GM19372 (cell line): ENCODE data around the gene PTPRG.

Source experiments
- ATAC-seq: cut with Tn5 transposase; IDR thresholded peaks from one replicate; pipeline ENCODE4 v1.9.1; 2021; ENCODE audit warnings: mild to moderate bottlenecking, low read depth, moderate library complexity; ENCODE audit not compliant: unreplicated experiment

The PTPRG gene

DNA sequence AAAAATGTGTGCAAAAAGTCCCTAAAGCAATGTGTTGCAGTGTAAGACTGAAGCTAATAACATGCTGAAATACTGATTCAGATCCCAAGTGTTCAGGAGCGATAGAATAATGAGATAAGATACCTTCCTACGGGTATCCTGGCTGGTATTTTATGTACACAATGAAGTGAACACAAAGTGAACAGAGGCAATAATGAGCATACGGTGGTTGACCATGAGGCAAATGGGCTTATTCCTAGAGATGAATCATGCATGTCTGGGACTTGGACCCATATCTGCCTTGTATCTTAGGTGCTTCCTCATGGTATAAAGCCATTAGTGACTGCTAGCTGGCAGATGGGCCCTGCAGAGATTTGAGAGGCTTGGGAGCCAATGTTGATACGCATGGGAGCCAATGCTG lies 21.5 kb downstream of the PTPRG start:
- ATAC-seq: no peak

DNA sequence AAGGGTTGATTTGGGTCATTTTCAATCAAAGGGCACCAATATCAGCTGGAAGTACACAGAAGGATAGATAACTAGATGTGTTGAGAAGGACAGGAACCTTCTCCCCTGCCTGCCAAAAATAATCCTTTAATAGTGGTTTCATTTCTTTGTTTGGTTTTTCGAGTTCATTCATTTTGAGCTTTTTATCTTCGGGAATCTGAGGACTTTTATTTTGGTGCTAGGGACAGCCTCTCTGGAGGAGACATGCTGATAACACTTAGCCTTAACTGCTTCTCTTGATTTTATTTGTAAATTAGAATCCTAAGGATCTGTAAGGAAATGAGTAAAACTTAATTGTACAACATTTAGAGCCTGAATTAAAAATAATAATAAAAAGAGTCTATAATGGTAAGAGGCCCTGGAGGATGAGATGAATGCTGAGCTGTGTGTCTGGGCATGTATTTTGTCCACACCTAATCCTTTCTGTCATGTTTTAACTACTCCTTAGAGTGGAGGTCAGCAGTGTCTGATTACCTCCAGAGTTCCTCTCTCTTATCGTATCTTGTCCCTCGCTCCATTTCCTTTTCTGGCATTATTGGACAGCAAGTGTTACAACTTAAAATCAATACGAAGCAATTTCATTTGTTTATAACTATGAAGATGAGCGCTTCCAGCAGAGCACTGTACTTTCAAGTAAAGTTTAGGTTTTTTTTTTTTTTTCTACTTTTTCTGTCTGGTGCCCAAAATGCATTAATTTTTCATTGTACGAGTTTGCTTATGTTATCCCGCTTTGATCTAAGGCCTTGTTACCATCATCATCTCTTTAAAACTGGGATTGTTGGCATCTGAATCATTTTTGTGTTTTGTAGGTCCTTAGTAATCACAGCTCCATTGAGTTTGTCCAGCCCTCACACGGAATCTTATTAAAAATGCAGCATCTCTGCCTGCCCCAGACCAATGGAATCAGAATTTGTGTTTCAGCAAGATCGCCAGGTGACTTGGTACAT lies 22.8 kb downstream of the PTPRG start:
- ATAC-seq: no peak

DNA sequence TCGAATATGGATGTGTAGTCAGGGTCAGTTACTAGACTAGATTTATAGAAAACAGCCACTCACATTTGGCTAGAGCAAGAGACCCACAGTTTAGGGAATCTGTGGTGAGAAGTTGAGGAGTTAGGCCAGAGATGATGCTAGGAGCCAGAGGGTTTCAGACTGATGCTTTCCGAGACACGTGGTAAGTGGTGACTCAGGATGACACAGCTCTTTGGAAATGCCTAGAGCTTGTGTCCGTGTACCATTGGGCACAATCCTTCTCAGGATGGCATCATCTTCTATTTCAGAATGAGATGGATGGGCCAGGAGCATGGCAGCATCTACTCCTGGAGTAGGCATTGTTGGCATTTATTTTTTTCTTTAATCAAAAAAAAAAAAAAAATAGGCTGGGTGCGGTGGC lies 28.5 kb downstream of the PTPRG start:
- no peak for ATAC-seq

DNA sequence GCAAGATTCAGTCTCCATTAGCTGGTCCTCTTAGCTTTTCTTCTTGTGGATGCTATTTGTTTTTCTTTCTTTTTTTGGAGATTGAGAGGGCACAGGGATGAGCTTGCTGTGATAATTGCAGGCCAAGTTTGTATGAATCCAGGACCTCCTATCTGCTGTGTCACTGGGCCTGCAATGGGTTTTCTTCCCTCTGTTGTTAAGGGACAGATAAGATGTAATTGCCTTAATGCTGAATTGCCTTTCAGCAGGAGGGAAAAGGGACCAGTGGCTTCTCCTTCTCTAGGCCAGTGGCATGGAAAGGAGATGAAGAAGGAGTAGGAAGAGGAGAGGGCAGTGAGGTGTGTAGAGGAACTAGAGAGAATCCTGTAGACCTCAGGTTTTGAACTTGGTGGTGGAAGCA lies 29.9 kb downstream of the PTPRG start:
- no peak for ATAC-seq

DNA sequence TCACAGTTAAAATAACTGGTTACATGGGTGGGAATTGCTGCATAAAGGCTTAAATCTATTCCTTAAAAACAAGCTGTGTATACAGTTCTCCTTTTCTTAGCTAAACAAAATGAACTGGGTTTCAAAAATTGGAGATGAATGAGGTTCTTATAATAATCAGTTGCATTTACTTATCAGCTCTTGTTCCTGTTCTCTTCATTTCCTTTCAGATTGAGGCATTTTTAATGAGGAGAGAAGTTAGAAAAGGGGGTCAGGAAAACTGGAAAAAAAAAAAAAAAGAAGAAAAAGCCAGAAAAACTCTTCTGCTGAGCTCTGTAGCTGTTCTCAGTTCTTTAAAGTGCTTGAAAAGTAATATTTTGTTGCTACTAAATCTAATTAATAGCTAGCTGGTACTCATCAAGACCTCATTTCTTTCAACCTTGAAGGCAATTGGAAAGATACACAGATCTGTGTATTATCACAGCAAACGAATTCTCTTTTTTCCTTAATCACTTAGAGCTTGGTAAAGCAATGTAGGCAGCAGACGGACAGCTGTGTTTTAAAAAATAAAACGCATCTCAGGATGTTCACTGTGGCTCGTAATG lies 32.2 kb downstream of the PTPRG start:
- ATAC-seq: no peak

DNA sequence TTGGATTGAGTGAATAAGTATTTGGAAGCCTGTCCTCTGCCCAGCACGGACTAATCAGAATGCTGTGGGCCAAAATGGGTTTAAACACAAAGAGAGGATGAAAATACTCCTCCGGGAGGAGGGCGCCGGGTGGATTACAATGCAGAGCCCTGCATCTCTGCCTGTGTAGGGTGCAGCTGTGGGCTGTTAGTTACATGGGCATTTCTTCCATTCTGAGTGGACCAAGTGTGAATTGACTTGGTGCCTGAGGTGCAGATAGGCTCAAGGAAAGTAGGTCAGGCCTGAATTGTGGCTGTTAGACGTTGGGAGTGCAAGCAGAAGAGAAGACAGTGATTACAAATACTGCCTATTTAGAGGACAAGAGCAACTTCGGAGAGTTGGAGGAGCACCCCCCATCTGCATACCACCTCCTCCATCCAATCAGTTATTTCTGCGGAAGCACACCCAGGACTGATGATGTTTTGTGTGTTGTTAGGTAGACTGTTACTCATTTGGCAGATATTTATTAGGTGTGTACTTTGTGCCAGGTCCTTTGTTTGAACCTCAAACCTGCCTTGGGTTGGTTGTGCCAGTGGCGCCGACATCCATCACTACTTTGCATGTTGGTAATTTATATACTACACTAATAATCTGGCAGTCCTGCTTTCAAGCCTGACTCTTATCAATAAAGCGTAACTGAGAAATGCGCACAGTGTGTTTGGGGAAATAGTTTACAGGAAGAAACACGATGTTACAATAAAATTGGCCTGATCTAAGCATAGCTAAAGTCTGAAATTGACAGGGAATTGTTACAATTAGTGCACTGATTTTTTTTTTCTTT lies 33.0 kb downstream of the PTPRG start:
- ATAC-seq: no peak

DNA sequence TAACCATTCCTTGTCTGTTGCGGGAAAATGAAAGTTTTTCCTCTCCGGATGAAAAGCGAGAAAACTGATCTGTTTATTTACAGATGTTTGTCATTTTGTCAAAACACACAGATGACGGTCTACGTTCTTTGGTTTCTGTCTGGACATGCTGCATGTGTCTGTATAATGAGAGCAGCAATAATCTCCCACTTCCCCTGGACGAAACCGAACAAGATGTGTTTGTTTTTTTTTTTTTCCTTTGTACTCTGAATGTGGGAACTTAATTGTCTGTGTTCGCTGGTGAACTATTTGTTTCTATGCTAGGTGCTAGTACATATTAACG lies 33.6 kb downstream of the PTPRG start:
- no peak for ATAC-seq

DNA sequence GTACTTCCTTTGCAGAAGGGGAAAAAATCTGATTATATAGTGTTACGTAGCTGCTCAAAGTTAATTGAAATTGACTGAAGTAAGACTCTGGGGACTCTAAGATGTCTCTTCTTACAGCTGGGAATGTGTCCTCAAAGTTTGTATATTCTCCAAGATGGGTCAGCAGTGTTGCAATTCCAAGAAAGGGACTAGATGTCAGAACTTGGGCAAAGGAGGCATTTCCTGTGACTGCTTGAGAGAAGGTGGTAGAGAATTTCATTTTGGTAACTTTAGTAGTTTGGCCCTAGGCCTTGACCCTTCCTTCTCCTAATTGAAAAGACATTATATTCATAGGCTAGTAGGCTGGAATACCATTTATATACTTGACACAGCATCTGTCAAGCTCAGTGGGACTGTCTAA lies 33.9 kb downstream of the PTPRG start:
- no peak for ATAC-seq

DNA sequence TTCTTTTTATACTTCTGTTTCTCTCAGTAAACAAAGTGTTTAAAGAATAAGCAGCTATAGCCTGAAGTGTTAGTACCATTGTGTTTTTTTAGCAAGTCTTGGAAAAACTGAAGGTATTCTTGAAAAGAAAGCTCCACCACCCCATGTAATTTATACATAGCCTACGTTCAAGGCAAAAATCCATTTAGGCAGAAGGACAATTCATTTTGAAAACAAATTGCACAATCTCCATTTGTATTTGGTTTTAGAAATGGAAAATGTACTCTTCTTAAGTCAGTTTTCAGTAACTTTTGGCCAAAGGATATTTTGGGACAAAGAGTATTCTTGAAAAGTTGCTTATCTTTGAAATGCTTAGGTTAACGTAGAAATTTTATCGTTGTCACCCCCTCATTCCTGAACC lies 34.5 kb downstream of the PTPRG start:
- ATAC-seq: no peak

DNA sequence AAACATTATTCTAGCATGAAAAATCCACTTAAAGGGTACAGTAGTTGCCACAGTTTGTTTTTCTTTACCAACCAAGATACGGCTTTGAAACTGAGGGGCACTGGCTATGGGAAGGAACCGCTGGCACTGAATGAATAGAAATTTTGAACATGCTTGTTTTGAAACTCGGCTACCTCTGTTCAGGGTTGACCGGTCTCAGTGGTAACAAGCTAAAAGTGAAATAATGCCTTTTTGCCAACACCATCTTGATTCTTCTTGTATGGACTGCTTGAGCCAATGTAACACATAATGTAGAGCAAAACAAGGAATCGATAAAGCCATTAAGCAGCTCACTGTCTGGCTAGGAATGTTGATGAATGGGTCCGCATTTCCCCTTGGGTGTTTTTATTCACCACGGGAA lies 36.5 kb downstream of the PTPRG start:
- no peak for ATAC-seq

DNA sequence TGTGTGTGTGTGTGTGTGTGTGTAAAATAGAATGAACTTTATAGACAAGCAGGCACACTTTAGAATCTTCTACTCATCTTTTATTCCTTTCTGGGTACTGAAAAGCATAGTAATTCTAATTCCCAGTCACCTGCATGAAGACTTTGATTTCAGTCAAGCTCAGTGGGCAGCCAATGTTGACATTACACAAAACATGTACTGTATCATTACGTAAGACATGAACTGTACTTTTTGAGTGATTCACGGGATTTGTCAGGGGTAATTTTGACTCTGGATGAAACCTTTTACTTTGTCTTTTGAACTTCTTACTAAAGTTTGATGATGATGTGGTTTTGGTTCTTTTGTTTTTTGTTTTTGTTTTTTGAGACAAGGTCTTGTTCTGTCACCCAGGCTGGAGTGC lies 38.8 kb downstream of the PTPRG start:
- ATAC-seq: no peak

DNA sequence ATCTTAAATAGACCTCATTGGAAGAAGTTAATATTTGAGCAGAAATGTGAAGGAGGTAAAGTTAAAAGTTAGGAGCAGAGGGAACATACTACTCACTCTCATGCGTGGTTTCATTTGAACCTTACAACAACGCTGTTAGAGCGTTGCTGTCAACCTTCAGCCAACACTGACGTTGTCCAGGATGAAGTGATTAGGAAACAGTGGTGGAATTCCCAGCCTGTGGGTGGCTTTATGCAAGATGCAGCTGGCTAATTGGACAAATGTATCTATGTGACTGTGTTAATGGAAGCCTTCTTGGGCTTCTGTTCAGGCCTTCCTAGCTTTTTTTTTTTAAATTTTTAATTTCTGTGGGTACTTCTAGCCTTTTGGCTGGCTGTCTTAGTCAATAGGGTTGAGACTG lies 40.5 kb downstream of the PTPRG start:
- no peak for ATAC-seq

DNA sequence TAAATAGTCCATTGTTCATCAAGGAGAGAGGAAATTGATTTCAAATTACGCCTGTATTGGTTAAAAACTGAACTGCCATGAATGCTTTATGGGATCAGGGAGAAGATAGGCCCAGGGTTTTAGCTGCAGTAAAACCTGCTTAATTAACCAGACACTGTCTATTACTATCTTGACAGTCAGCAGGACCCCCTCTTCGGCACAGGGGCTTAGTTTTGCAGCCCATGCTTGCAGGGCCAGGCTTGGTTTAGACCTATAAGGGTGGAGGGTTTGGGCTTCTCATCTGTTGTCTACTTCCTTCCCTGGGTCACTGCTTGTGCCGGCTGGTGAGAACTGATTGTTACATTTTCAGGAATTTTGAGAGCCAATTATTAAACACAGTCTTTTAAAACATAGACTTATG lies 41.1 kb downstream of the PTPRG start:
- ATAC-seq: no peak

DNA sequence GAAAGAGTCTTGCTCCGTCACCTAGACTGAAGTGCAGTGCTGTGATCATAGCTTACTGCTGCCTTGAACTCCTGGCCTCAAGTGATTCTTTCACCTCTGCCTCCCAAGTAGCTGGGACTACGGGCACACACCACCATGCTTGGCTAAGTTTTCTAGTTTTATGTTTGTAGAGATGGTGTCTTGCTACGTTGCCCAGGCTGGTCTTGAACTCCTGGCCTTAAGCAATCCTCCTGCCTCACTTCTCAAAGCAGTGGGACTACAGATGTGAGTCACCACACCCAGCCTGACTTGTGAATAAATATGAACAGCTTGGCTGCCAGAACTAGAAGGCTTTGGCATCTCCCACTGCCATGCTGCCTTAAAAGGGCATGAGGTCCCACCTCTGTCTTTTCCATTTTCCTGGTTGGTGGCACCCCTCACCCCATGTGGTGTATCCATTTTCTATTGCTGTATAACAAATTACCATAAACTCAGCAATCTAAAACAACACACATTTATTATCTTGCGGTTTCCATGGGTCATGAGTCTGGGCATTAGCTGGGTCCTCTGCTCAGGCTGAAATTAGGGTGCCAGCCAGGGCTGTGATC lies 44.3 kb downstream of the PTPRG start:
- ATAC-seq: no peak

DNA sequence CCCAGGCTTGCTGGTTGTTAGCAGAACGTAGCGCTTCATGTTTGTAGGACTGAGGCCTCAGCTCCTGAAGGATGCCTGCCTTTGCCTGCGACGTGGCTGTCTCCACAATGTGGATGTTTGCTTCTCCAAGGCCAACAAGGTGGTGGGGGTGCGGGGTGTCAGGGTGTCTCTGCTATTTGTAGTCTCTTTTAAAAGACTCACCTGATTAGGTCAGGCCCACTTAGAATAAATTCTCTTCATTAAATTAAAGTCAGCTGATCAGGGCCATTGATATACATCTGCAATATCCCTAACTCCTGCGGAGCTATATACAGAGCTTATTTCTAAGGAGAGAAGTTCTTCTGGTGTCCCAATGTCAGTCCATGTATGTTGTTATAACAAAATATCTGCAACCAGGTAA lies 44.8 kb downstream of the PTPRG start:
- no peak for ATAC-seq

DNA sequence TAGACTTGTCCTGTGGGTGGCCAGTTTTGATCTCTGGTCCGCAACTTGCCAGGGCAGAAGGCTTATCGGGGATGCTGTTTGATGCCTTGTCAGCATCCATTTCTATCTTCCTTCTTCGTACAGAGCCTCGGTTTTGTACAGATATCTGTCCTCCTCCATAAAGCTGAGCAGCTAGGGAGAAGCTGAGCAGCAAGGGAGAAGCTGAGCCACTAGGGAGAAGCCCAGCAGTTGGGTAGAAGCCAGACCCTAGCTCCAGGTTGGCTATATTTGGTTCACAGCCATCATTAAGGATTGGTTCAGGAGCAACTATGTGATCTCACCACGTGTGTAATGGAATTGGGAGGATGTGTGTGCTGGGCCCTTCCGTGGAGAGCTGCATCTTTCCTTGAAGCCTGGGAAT lies 46.7 kb downstream of the PTPRG start:
- ATAC-seq: no peak

DNA sequence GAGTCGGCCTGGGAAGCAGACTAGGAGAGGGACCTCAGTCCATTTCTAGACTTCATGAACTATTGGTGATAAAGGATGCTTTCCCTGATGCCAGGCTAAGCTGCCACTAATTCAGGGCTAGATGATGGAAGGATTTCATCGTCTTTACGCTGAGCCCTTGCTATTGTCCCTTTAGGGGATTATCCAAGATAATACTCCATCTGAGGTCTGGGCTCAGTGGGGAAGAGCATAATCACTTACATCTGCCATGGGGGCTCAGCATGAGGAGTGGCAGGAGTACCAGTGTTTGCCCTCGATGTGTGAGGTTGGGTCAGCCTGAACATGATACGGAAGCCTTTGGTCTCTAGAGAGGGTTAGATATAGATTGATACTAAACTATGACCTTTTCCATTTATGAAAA lies 47.3 kb downstream of the PTPRG start:
- ATAC-seq: no peak

DNA sequence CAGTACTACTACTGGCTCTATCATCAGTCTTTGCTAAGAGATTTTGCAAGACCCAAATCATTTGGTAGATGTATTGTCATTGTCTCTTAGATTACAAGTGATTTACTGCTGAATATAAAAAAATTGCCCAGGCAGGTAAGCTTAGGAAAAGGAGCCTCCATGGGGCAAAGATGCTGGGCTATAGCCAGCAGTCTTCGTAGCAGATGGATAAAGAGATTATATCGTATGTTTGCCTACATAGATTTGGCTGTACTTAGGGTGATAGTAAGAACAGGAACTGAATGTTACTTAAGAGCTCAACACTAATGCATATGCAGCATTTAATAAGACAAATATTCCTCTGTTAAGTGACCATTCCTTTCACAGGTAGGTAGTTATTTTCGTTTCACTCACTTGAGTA lies 48.9 kb downstream of the PTPRG start:
- no peak for ATAC-seq

DNA sequence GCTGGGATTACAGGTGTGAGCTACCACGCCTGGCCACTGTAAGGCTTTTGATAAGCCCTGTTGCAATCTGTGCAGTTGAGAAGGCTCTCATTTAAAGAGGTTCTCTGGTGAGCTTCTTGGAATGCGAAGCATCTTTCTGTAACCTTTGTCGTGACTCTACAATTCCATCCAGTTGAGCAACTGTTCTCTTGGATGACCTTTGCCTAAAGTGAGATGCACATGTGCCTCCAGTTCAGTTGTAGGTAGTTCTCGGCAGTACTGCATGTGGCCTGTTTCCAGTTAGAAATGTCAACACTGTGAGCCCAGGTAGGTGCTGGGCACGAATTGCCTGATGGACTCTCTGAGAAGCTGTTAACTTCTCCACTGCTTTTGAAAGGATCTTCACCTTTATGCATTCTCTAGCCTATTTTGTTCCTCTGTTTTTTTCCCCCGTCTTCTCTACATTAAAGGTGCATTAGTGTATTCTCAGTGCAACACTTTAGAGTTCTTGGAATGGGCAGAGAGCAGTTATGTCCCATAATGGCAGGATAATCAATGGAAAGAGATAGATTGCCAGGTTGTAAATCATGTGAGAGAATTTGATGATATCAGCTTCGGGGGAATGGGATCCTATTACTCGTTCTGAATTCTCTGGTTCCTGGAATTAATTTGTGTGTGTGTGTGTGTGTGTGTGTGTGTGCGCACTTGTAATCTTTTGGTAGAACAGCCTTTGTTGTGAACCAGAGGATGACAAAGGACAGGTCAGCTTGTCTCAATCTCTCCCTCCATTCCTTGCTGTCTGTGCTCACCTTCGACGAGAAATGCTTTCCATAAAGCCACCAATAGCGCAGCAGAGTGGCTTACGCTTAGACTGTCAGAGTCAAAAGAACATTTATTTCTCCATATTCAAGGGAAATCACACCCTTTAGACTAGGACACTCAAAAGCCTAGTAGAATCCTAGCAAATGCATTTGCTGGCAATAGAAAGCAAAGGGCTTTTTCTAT lies 51.1 kb downstream of the PTPRG start:
- no peak for ATAC-seq

DNA sequence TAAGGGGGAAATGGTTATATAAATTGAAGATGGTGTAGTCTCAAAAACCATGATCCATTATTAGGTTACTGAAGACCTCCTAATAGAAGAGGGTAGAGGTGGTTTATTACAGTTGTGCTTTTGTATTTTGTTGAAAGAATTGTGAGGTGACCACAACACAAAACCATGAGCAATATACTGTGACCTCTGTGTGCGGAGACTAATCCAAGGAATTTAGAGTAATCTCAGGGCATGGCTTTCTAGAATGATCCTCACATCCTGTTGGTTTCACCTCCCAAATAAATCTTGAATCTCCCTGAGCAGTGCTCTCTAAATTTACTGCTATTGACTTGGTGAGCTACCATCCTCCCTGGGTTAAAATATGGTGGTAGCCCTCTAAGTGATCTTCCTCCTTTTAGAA lies 52.3 kb downstream of the PTPRG start:
- no peak for ATAC-seq
